Left lung (tissue), 10 donors: Measurements from ENCODE around the gene SFT2D1. TPM values are rescaled to one million over a fixed set of nuclear protein-coding genes. Genes with fewer than 3 reads are reported as not detected.

Experiments
- ATAC-seq: fragments of 200-7000 bp; cut with Tn5 transposase; one replicate; pipeline ENCODE4 v1.9.1; 2020; ENCODE audit warnings: moderate library complexity
- DNase-seq, 4 donors: peaks; one replicate each; pipeline ENCODE4 v3.0.0-alpha.2; 2013 to 2020
- H3K27ac ChIP-seq, 2 donors: fragments of 200-600 bp; sonication (generic) in 1 of 2; one replicate each; pipeline versions ENCODE4 v1.5.0 to v1.8.0; 2020 to 2021
- H3K27me3 ChIP-seq, 2 donors: fragments of 200-600 bp; sonication (generic) in 1 of 2; one replicate each; pipeline versions ENCODE4 v1.5.0 to v1.8.0; 2020 to 2021
- H3K36me3 ChIP-seq, 2 donors: fragments of 200-600 bp; sonication (generic) in 1 of 2; one replicate each; pipeline versions ENCODE4 v1.5.0 to v1.8.0; 2020 to 2021
- H3K4me1 ChIP-seq, 2 donors: fragments of 200-600 bp; one replicate each; pipeline ENCODE4 v1.8.0; 2021
- H3K4me3 ChIP-seq, 2 donors: fragments of 200-600 bp; sonication (generic) in 1 of 2; one replicate each; pipeline versions ENCODE4 v1.5.0 to v1.8.0; 2020 to 2021; ENCODE audit warnings: mild to moderate bottlenecking in 1 of 2
- H3K9me3 ChIP-seq, 2 donors: fragments of 200-600 bp; sonication (generic) in 1 of 2; one replicate each; pipeline versions ENCODE4 v1.5.0 to v1.8.0; 2020 to 2021
- CTCF ChIP-seq, 2 donors: fragments of 200-600 bp; sonication (generic) in 1 of 2; IDR thresholded peaks; one replicate each; pipeline versions ENCODE4 v1.5.0 to v1.8.0; 2021; ENCODE audit warnings: antibody characterized with exemption in 2 of 2
- intact Hi-C, 2 donors: fragments of 100-400 bp; cut with DNase I; formaldehyde crosslinking; loops; one replicate each; pipeline versions ENCODE4 v1.11.2 to v1.14.2; 2022
- polyA plus RNA-seq, 6 donors: library from polyadenylated mRNA; unstranded; fragments of 120-200 nt; gene quantifications; one replicate each; pipeline ENCODE4 v1.2.1, GENCODE V29; 2013; ENCODE audit not compliant: insufficient read length in 6 of 6
- total RNA-seq, 2 donors: library from RNA; stranded (reverse); fragmentation: NEBNext Ultra II Directional; extraction: Animal tissue kit (Norgen Biotek cat#: 25700); gene quantifications; one replicate each; pipeline ENCODE4 v1.2.1, GENCODE V29; 2021
- donor health status: DM: no; HTN: yes; CAD: no.
- donor health status: DM: no; HTN: no; CAD: no.

SFT2D1 gene
- total and polyA plus RNA-seq, 8 donors, result 49.5 to 63.8 (median 59.9) TPM

DNA sequence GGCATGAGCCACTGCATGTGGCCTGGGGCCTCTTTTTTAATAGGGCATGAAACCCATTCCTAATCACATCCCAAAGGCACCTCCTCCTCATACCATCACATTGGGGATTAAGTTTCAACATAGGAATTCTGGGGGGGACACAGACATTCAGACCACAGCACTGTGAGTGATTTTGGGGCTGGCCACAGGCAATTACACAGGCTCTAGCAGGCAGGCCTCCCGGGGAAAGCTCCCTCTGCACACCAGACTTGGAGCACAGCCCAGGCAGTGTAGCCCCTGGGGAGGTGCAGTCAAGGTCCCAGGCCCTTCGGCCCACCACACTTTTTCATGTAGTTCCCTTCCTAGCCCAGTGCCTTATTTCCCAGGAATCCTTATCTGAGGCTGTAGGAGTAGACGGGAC is 5.5 kb downstream of the SFT2D1 start:
- ATAC-seq (no peak), DNase-seq (no peak)
- Histone ChIP-seq H3K4me3 (no peak overlapping the region), H3K27me3 (no peaks in the 10 kb centered on the region), H3K36me3 (peaks cover 0 to 34% of the 10 kb centered on the region in 2 donors), H3K27ac (no peak overlapping the region), H3K9me3 (no peaks in the 10 kb centered on the region), H3K4me1 (peaks cover 10 to 71% of the 10 kb centered on the region in 2 donors)
- TF ChIP-seq CTCF (IDR thresholded peaks at IDR 0.05), result no peak
- intact Hi-C loops, result no loop called here

- ATAC-seq, result no peak
- TF ChIP-seq CTCF (IDR thresholded peaks at IDR 0.05), result no peak
- Histone ChIP-seq H3K4me1 (peaks cover under 1 to 72% of the 10 kb centered on the region in 2 donors), H3K27me3 (no peaks in the 10 kb centered on the region), H3K4me3 (no peak overlapping the region), H3K27ac (no peak overlapping the region), H3K36me3 (peaks cover 0 to 34% of the 10 kb centered on the region in 2 donors), H3K9me3 (no peaks in the 10 kb centered on the region)
- DNase-seq, result no peak
- intact Hi-C loops, result no loop called here
Observed at GRCh38 chr6:166335378-166336302, 6.7 kb downstream of the SFT2D1 start.

DNA sequence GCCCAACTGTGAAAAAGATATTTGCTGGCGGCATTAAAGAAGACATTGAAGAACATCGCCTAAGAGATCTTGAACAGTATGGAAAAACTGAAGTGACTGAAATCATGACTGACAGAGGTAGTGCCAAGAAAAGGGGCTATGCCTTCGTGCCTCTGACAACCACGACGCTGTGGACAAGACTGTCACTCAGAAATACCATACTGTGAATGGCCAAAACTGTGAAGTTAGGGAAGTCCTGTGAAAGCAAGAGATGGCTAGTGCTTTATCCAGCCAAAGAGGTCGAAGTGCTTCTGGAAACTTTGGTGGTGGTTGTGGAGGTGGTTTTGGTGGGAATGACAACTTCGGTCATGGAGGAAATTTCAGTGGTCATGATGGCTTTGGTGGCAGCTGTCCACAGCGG is 7.5 kb downstream of the SFT2D1 start:
- Histone ChIP-seq H3K27me3 (no peaks in the 10 kb centered on the region), H3K4me1 (peaks cover 0 to 67% of the 10 kb centered on the region in 2 donors), H3K4me3 (no peak overlapping the region), H3K36me3 (peaks cover 0 to 34% of the 10 kb centered on the region in 2 donors), H3K9me3 (no peaks in the 10 kb centered on the region), H3K27ac (no peak overlapping the region)
- no peak for TF ChIP-seq CTCF (IDR thresholded peaks at IDR 0.05)
- ATAC-seq (no peak), DNase-seq (no peak)
- intact Hi-C loops, result no loop called here

GRCh38 chr6:166333172-166333995 is 9.0 kb downstream of the SFT2D1 start:
- no peak overlapping the region for H3K27ac ChIP-seq
- H3K4me3 ChIP-seq, result no peak overlapping the region
- no peak for DNase-seq
- ATAC-seq, result no peak
- peaks cover 0 to 47% of the 10 kb centered on the region in 2 donors for H3K36me3 ChIP-seq
- no peaks in the 10 kb centered on the region for H3K9me3 ChIP-seq
- H3K4me1 ChIP-seq, result peaks cover 0 to 54% of the 10 kb centered on the region in 2 donors
- no peaks in the 10 kb centered on the region for H3K27me3 ChIP-seq
- intact Hi-C loops, result no loop called here
- TF ChIP-seq CTCF (IDR thresholded peaks at IDR 0.05), result no peak
